NCI-H510A (cell line): ENCODE data around the gene CCDC92.

ENCODE experiments used
- DNase-seq: peaks from one replicate; lab custom pipeline; 2025; lab: John Stamatoyannopoulos, UW

The CCDC92 gene, protein sequence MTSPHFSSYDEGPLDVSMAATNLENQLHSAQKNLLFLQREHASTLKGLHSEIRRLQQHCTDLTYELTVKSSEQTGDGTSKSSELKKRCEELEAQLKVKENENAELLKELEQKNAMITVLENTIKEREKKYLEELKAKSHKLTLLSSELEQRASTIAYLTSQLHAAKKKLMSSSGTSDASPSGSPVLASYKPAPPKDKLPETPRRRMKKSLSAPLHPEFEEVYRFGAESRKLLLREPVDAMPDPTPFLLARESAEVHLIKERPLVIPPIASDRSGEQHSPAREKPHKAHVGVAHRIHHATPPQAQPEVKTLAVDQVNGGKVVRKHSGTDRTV

GRCh38 chr12:123972457-123973401 is at the start of gene CCDC92, which contains the start of gene ZNF664:
Gene CCDC92 (minus strand): TSS chr12:123972831. CDS start chr12:123944305, 28,526 bp downstream.
Gene ZNF664 (plus strand): TSS chr12:123973215. CDS start chr12:124012145, 38,930 bp downstream.
- peak; percentile 96 for DNase-seq

DNA sequence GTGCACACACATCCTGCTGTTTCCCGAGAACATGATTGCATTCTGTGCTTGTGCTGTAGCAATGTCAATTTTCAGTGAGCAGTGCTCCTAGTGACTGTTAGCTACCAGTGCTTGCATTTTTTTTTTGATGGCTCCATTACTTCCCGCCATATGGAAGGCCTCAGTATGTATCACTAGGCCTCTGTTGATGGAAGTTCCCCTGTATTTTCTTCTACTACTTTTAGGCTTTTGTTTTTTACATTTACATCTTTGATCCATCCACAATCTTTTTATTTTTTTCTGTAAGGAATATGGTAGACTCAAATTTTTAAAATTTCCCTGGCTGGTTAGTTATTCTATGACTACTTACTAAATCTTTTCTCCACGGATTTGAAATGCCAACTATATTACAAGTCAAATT is 49.5 kb upstream of the CCDC92 start:
- no peak for DNase-seq

GRCh38 chr12:124021007-124021406 is 48.4 kb upstream of the CCDC92 start:
- DNase-seq = no peak

DNA sequence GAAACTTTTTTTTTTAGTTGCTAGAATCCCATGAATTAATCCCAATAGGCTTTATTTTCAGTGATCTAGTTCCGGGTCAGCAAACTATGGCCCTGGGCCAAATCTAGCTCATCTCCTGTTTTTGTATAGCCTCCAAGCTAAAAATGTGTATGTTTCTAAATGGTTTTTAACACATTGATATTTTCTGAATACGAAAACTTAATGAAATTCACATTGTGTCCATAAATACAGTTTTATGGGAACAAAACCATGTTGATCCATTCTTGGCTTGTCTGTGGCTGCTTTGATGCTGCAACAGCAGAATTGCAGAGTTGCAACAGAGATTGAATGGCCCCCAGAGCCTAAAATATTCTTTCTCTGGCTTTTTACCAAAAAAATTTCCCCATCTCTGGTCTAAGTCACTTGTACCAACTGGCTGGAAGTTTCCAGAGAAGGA is 47.9 kb upstream of the CCDC92 start:
- DNase-seq = no peak

GRCh38 chr12:124019115-124019514 is 46.5 kb upstream of the CCDC92 start:
- DNase-seq = no peak

DNA sequence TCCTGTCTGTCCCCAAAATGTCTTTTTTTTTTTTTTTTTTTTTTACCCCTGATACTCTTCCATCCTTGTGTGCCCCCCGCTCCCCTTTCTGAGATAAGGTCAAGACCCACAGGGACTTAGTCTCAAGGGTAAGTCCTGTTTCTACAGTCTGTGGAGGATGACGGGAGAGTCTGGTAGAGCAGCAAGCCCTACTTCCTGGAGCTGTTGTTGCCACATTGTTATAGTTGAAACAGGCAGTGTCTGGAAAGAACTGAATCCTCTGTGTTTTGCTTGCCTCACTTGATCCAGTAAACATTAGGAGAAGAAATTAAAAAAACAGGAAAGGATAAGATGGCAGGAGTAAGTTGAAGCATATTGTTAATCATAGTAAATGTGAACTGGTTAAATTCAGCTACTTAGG is 45.9 kb upstream of the CCDC92 start:
- no peak for DNase-seq

- no peak for DNase-seq
Measured at GRCh38 chr12:124017064-124017463, 44.4 kb upstream of the CCDC92 start.

GRCh38 chr12:124015494-124016461 is 43.1 kb upstream of the CCDC92 start:
- DNase-seq = no peak

GRCh38 chr12:124013073-124013472 is 40.4 kb upstream of the CCDC92 start:
- DNase-seq = no peak

DNA sequence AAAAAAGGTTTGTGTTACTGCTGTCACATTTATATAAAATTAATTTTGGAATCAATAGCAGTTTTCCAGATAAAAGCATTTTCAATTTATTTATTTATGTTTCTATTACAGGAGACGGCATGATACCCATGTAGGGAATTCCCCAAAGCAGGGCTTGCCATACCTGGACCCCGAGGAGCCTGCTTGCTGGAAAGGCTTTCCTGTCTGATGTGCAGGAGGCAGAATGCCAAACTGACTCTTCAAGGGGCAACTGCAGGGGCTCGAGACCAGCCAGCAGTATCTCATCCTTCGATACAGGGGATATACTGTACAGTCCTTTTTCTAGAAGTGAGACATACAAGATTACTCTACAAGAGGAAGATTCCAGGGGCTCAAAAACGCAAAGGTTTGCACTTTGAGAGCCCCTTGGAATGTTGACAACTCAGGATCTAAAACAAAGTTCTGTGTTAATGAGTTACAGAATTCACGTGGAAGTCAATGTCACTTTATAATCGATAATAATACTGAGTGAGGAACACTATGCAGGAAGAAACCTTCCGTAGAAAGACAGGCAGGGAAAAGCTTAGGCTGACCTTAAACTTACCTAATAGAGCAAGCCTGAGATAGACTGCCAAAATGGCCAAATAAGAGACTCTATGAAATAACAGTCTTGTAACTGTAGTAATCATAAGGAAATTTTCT is 38.9 kb upstream of the CCDC92 start:
- DNase-seq = no peak

- no peak for DNase-seq
Measured at GRCh38 chr12:124010687-124011086, 38.1 kb upstream of the CCDC92 start.

- DNase-seq = no peak
Measured at GRCh38 chr12:124009781-124010180, 37.1 kb upstream of the CCDC92 start.

DNA sequence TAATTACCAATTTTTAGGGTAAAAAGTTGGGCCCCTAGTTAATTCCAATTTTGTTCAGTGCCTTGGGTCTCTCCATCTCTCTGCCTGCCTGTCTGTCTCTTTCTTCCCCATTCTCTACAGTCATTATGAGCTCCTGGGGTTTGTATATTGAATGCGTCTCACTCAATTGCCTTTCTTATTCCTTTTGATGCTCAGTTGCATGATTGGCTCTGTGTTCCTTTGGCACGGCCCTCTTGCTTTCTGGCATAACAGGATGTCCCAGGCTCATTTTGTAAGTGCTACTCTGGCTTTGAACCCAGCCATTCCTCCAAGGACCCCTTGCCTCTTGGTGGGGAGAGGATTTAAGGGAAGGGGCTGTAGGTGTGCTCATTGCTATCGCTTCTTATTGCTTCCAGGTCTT is 36.0 kb upstream of the CCDC92 start:
- no peak for DNase-seq

GRCh38 chr12:124007826-124008570 is 35.4 kb upstream of the CCDC92 start:
- no peak for DNase-seq

DNA sequence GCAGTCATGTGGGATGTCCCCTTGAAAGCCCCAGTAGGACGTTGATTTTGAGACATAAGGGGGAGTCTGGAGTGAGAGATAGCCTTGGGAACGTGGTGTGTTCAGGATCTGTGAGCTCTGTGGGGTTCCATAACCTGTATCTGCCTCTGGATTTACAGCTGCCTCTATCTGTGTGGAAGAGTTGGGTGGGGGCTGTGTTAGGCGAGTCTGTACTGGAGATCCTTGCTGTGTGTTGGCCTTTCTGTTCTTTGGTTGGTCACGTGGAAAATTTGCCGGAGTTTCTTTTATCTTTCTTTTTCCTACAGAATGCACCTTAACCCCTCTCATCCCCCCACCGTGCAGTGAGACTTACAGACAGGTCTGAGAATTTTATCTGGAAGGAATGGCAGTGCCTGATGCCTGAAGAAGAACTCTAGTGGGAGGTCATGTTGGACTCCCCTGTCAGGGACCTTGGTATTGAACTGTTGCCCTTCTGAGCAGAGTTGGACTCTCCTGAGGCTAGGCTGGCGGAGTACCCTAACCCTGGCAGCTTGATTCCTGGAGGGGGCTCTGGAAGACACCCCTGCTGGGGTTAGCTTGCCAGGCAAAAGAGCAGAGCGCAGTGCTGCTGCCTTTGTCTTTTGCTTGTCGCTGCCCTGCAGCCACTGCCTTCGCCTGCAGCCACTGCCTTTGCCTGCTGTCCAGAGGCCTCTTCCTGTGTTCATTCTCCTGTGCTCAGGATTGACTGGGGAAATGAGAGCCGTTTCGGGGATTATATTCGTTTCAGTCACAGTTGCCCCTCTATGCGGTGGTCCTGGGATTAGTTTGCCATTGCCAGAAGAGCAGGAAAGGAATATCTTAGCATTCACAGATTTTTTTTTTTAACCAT is 34.4 kb upstream of the CCDC92 start:
- DNase-seq = no peak

GRCh38 chr12:124006085-124006845 is 33.6 kb upstream of the CCDC92 start:
- DNase-seq = no peak

DNA sequence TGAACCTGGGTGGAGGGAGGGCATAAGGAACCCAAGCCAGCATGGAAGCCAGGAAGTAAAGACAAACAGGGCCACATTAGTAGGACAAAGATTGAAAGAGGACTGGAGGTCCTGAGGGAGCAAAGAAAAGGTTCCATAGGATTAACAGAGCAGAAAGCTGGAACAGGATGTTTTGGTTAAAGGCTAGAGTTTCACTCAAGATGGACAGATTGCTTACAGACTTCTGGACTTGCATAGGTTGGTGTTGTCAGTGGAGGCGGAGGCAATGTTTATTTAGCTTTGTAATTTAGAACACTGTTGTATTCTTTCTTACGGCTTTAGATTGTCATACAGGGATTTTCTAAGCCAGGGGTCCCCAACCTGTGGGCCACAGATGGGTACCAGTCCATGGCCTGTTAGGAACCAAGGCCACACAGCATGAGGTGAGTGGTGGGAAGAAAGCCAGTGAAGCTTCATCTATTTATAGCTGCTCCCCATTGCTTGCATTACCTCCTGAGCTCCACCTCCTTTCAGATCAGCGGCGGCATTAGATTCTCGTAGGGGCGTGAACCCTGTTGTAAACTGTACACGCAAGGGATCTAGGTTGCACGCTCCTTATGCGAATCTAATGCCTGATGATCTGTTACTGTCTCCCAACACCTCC is 31.7 kb upstream of the CCDC92 start:
- DNase-seq = no peak

GRCh38 chr12:124002654-124003053 is 30.0 kb upstream of the CCDC92 start:
- no peak for DNase-seq
